Fibroblast of pulmonary artery (primary cell): ENCODE measurements around the gene RPS6KC1.
"Not testable (repeated sequence)": the region's sequence is repeated elsewhere in the genome, so short reads cannot be mapped to it uniquely, and the experiment has no call there.

Source experiments
- DNase-seq: peaks from one replicate; pipeline ENCODE4 v3.0.0-alpha.2; 2010; ENCODE audit warnings: low read depth
- H3K4me3 ChIP-seq: replicated peaks from 2 replicates; pipeline ENCODE4 v1.5.1; 2011; ENCODE audit warnings: low read depth, mild to moderate bottlenecking, control low read depth, low read length, moderate library complexity
- CTCF ChIP-seq: IDR thresholded peaks from 2 replicates; pipeline ENCODE4 v1.5.1; 2011; ENCODE audit warnings: mild to moderate bottlenecking, control low read depth, low read length, inconsistent platforms; ENCODE audit errors: missing control alignments

The RPS6KC1 gene

GRCh38 chr1:213315571-213315970, 264.5 kb downstream of the RPS6KC1 start:
- H3K4me3 ChIP-seq = no peak overlapping the region
- DNase-seq = no peak
- no peak for TF ChIP-seq CTCF

GRCh38 chr1:213318458-213318857, 267.4 kb downstream of the RPS6KC1 start:
- not testable (repeated sequence) for DNase-seq, H3K4me3 ChIP-seq

- no peak for DNase-seq
- no peak for TF ChIP-seq CTCF
- H3K4me3 ChIP-seq = no peak overlapping the region
Observed at GRCh38 chr1:213320191-213320870, 269.3 kb downstream of the RPS6KC1 start.
